H1 (cell line): Measurements from ENCODE around the gene TDRD9. TPM values are rescaled to one million over a fixed set of nuclear protein-coding genes. Genes with fewer than 3 reads are reported as not detected.

Experiments
- ASH2L ChIP-seq: fragments of 200-600, 300-600 bp; sonication (generic); IDR thresholded peaks from one replicate; pipeline ENCODE4 v1.7.1; 2017; ENCODE audit warnings: low read length
- BACH1 ChIP-seq: IDR thresholded peaks from 2 replicates; pipeline ENCODE4 v1.6.1; 2012; ENCODE audit warnings: low read length, improper control_type of control experiment
- CHD1 ChIP-seq: IDR thresholded peaks from 2 replicates; pipeline ENCODE4 v1.6.1; 2012; ENCODE audit warnings: low read depth, low read length, improper control_type of control experiment
- CREB1 ChIP-seq: IDR thresholded peaks from 2 replicates; pipeline ENCODE4 v1.6.1; 2012; ENCODE audit warnings: inconsistent platforms
- CTBP2 ChIP-seq: IDR thresholded peaks from 2 replicates; pipeline ENCODE4 v1.7.0; 2011; ENCODE audit warnings: borderline replicate concordance, mild to moderate bottlenecking, moderate library complexity, mixed read lengths, low read length; ENCODE audit not compliant: insufficient read depth, insufficient read length
- HDAC6 ChIP-seq: IDR thresholded peaks from one replicate; pipeline ENCODE4 v1.7.1; 2012; ENCODE audit warnings: low read depth, mild to moderate bottlenecking, inconsistent platforms, low read length, moderate library complexity
- RAD21 ChIP-seq, 2 experiments: IDR thresholded peaks in 1 of 2; conservative IDR thresholded peaks in 1 of 2; 2 replicates each; pipeline ENCODE4 v1.6.1; 2011; ENCODE audit warnings: low read depth in 2 of 2, low read length in 2 of 2, improper control_type of control experiment in 1 of 2, inconsistent platforms in 1 of 2, mild to moderate bottlenecking in 1 of 2, moderate library complexity in 1 of 2
- RXRA ChIP-seq: IDR thresholded peaks from 2 replicates; pipeline ENCODE4 v1.6.1; 2011; ENCODE audit warnings: low read depth, mild to moderate bottlenecking, low read length, moderate library complexity; ENCODE audit not compliant: insufficient read depth
- SIX5 ChIP-seq: IDR thresholded peaks from 2 replicates; pipeline ENCODE4 v1.6.1; 2011; ENCODE audit warnings: mild to moderate bottlenecking, low read depth, low read length
- polyA plus RNA-seq, 7 experiments: library from polyadenylated mRNA; depleted of rRNA in 3 of 7; stranded (reverse) in 5 of 7; unstranded in 2 of 7; fragments of >200 nt in 5 of 7; fragments of 200-250 nt in 2 of 7; gene quantifications; 1 replicate in 5 of 7; 2 replicates in 1 of 7; 4 replicates in 1 of 7; pipeline versions ENCODE4 v1.2.1 to v1.2.3, GENCODE V29; 2011 to 2013; ENCODE audit warnings: missing spikeins in 2 of 7, mixed read lengths in 2 of 7
- total RNA-seq: library from RNA; stranded (reverse); fragmentation: NEBNext Ultra II Directional; extraction: Animal tissue kit (Norgen Biotek cat#: 25700); gene quantifications from 2 replicates; pipeline ENCODE4 v1.2.1, GENCODE V29; 2021

Gene TDRD9
- total and polyA plus RNA-seq, 2 of the 8 experiments (the other 6 are each of a cell fraction or from before 2014, with no cell fraction given): not detected

DNA sequence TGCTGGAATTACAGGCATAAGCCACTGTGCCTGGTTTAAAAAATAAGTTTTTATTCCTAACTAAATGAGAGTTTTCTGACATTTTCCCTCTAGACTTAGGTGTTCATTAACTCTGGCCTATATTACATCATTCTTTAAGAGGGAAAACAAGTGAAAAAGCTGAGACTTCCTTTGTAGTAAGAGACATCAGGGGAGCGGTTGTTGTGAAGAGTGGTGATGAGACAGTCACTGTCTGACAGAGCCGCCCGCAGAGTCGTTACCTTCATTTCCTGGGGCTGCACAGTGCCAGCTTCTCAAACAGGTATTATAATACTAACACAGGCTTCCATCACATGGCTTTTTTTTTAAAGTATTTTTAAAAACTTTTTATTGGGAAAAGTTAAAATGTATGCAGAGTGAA lies 19.7 kb upstream of the TDRD9 start (continued):
- TF ChIP-seq RXRA (no peak), CREB1 (no peak), HDAC6 (no peak), CTBP2 (no peak), SIX5 (no peak), BACH1 (no peak), ASH2L (no peak), CHD1 (no peak), RAD21 (IDR thresholded peaks at IDR 0.05 in 1 of 2, conservative IDR thresholded peaks at IDR 0.05 in 1 of 2; ENCODE audit: low read depth in 2 of 2, low read length in 2 of 2) (no peak)
